ENCODE data around the gene IGFBP5.

Gene IGFBP5

GRCh38 chr2:216663106-216663505 is 32.2 kb downstream of the IGFBP5 start:
- no peak for DNase-seq

- no peak for DNase-seq
Measured at GRCh38 chr2:216661639-216662375, 33.5 kb downstream of the IGFBP5 start.

GRCh38 chr2:216661051-216661450 is 34.3 kb downstream of the IGFBP5 start:
- DNase-seq, result no peak

GRCh38 chr2:216660496-216660895 is 34.9 kb downstream of the IGFBP5 start:
- no peak for DNase-seq

GRCh38 chr2:216659276-216659675 is 36.1 kb downstream of the IGFBP5 start:
- DNase-seq, result no peak

GRCh38 chr2:216658757-216659156 is 36.6 kb downstream of the IGFBP5 start:
- DNase-seq, result no peak

GRCh38 chr2:216657980-216658379 is 37.4 kb downstream of the IGFBP5 start:
- DNase-seq, result no peak

GRCh38 chr2:216657086-216657855 is 38.1 kb downstream of the IGFBP5 start:
- no peak for DNase-seq

- no peak for DNase-seq
Measured at GRCh38 chr2:216654528-216655052, 40.8 kb downstream of the IGFBP5 start.

- no peak for DNase-seq
Measured at GRCh38 chr2:216653931-216654365, 41.4 kb downstream of the IGFBP5 start.

GRCh38 chr2:216653093-216653799 is 42.1 kb downstream of the IGFBP5 start:
- no peak for DNase-seq

GRCh38 chr2:216652566-216652965 is 42.8 kb downstream of the IGFBP5 start:
- no peak for DNase-seq

- DNase-seq, result no peak
Measured at GRCh38 chr2:216651351-216651881, 43.9 kb downstream of the IGFBP5 start.

- DNase-seq, result no peak
Measured at GRCh38 chr2:216650626-216651257, 44.6 kb downstream of the IGFBP5 start.

- DNase-seq, result no peak
Measured at GRCh38 chr2:216649574-216649973, 45.8 kb downstream of the IGFBP5 start.

- DNase-seq, result no peak
Measured at GRCh38 chr2:216648105-216648504, 47.2 kb downstream of the IGFBP5 start.

- no peak for DNase-seq
Measured at GRCh38 chr2:216646116-216646515, 49.2 kb downstream of the IGFBP5 start.

- no peak for DNase-seq
Measured at GRCh38 chr2:216645636-216645950, 49.8 kb downstream of the IGFBP5 start.

- DNase-seq, result no peak
Measured at GRCh38 chr2:216644842-216645635, 50.3 kb downstream of the IGFBP5 start.

- no peak for DNase-seq
Measured at GRCh38 chr2:216643986-216644659, 51.2 kb downstream of the IGFBP5 start.

GRCh38 chr2:216637472-216637871 is 57.9 kb downstream of the IGFBP5 start:
- no peak for DNase-seq
